Left ventricle myocardium inferior (tissue), 1 donor: ENCODE data around the gene KCNB1. TPM values are rescaled to one million over a fixed set of nuclear protein-coding genes. Genes with fewer than 3 reads are reported as not detected.
"Not testable (repeated sequence)": the region's sequence is repeated elsewhere in the genome, so short reads cannot be mapped to it uniquely, and the experiment has no call there.

Experiments
- DNase-seq: peaks from one replicate; pipeline ENCODE4 v3.0.0-alpha.2; 2020
- H3K27ac ChIP-seq: fragments of 200-600 bp; replicated peaks from 2 replicates; pipeline ENCODE4 v1.8.0; 2021
- H3K27me3 ChIP-seq: fragments of 200-600 bp; 2 replicates; pipeline ENCODE4 v1.8.0; 2021; ENCODE audit warnings: low read depth
- H3K36me3 ChIP-seq: fragments of 200-600 bp; 2 replicates; pipeline ENCODE4 v1.8.0; 2021
- H3K4me1 ChIP-seq: fragments of 200-600 bp; 2 replicates; pipeline ENCODE4 v1.8.0; 2021
- H3K4me3 ChIP-seq: fragments of 200-600 bp; 2 replicates; pipeline ENCODE4 v1.8.0; 2021; ENCODE audit warnings: mild to moderate bottlenecking, moderate library complexity
- H3K9me3 ChIP-seq: fragments of 200-600 bp; replicated peaks from 2 replicates; pipeline ENCODE4 v1.8.0; 2021
- intact Hi-C: fragments of 100-400 bp; cut with micrococcal nuclease; formaldehyde crosslinking; loops from one replicate; pipeline ENCODE4 v1.11.0; 2022
- total RNA-seq: library from RNA; stranded (reverse); fragmentation: NEBNext Ultra II Directional; extraction: Animal tissue kit (Norgen Biotek cat#: 25700); gene quantifications from one replicate; pipeline ENCODE4 v1.2.1, GENCODE V29; 2021
- TF ChIP-seq, protein P1 (sequence below): fragments of 200-600 bp; IDR thresholded peaks from 2 replicates; pipeline ENCODE4 v1.8.0; 2021; ENCODE audit warnings: antibody characterized with exemption, mild to moderate bottlenecking, borderline replicate concordance
- donor health status: DM: no; HTN: yes; CAD: no; lungs with severe emphysema.

KCNB1 gene
- total RNA-seq, 1 donor from 2014 or later: 0.77 TPM

GRCh38 chr20:49413677-49414076 is 68.8 kb downstream of the KCNB1 start:
- TF ChIP-seq, protein P1, sequence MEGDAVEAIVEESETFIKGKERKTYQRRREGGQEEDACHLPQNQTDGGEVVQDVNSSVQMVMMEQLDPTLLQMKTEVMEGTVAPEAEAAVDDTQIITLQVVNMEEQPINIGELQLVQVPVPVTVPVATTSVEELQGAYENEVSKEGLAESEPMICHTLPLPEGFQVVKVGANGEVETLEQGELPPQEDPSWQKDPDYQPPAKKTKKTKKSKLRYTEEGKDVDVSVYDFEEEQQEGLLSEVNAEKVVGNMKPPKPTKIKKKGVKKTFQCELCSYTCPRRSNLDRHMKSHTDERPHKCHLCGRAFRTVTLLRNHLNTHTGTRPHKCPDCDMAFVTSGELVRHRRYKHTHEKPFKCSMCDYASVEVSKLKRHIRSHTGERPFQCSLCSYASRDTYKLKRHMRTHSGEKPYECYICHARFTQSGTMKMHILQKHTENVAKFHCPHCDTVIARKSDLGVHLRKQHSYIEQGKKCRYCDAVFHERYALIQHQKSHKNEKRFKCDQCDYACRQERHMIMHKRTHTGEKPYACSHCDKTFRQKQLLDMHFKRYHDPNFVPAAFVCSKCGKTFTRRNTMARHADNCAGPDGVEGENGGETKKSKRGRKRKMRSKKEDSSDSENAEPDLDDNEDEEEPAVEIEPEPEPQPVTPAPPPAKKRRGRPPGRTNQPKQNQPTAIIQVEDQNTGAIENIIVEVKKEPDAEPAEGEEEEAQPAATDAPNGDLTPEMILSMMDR: no peak
- Histone ChIP-seq H3K4me1 (peaks cover 9% of the 10 kb centered on the region), H3K27me3 (peaks cover 40% of the 10 kb centered on the region), H3K9me3 (no peaks in the 10 kb centered on the region), H3K4me3 (no peak overlapping the region), H3K27ac (no peak overlapping the region), H3K36me3 (no peaks in the 10 kb centered on the region)
- DNase-seq: no peak
- intact Hi-C loops: no loop called here

- no peak for DNase-seq
- Histone ChIP-seq H3K27ac (no peak overlapping the region), H3K4me1 (peaks cover 9% of the 10 kb centered on the region)
Measured at GRCh38 chr20:49412953-49413352, 69.5 kb downstream of the KCNB1 start.

DNA sequence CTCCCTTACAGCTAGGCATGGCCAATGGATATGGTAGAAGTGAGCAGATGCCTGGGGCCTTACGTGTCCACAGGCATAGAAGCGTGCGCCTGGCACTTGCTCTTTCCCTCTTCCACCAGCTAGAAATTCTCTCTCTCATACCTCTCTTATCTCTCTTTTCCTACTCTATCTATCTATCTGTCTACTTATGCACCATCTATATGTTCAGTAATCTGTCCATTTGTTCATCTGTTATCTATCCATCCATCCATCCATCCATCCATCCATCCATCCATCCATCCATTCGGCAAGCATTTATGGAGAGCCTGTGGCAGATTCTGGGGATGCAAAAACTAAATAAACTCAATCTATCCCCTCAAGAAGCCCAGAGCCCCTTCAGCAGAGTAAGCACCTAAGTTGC is 70.2 kb downstream of the KCNB1 start:
- no peak for DNase-seq
- Histone ChIP-seq H3K9me3 (no peaks in the 10 kb centered on the region), H3K4me1 (peaks cover 9% of the 10 kb centered on the region), H3K27me3 (peaks cover 42% of the 10 kb centered on the region), H3K4me3 (no peak overlapping the region), H3K36me3 (no peaks in the 10 kb centered on the region), H3K27ac (no peak overlapping the region)
- TF ChIP-seq, protein P1: no peak
- intact Hi-C loops: no loop called here

More at GRCh38 chr20:49412953-49413352, 69.5 kb downstream of the KCNB1 start:
- H3K4me3 ChIP-seq: no peak overlapping the region
- no peaks in the 10 kb centered on the region for H3K36me3 ChIP-seq
- TF ChIP-seq, protein P1: no peak
- intact Hi-C loops: no loop called here
- no peaks in the 10 kb centered on the region for H3K9me3 ChIP-seq
- H3K27me3 ChIP-seq: peaks cover 42% of the 10 kb centered on the region

GRCh38 chr20:49411221-49411925 is 71.1 kb downstream of the KCNB1 start:
- intact Hi-C loops: no loop called here
- no peak overlapping the region for H3K27ac ChIP-seq
- H3K4me3 ChIP-seq: no peak overlapping the region
- peaks cover 42% of the 10 kb centered on the region for H3K27me3 ChIP-seq
- TF ChIP-seq, protein P1: no peak
- H3K9me3 ChIP-seq: no peaks in the 10 kb centered on the region
- no peaks in the 10 kb centered on the region for H3K36me3 ChIP-seq
- peaks cover 9% of the 10 kb centered on the region for H3K4me1 ChIP-seq
- no peak for DNase-seq

GRCh38 chr20:49409975-49410621 is 72.4 kb downstream of the KCNB1 start:
- not testable (repeated sequence) for H3K4me1 ChIP-seq, H3K9me3 ChIP-seq
- H3K27ac ChIP-seq: peak overlapping the region; percentile 16

DNA sequence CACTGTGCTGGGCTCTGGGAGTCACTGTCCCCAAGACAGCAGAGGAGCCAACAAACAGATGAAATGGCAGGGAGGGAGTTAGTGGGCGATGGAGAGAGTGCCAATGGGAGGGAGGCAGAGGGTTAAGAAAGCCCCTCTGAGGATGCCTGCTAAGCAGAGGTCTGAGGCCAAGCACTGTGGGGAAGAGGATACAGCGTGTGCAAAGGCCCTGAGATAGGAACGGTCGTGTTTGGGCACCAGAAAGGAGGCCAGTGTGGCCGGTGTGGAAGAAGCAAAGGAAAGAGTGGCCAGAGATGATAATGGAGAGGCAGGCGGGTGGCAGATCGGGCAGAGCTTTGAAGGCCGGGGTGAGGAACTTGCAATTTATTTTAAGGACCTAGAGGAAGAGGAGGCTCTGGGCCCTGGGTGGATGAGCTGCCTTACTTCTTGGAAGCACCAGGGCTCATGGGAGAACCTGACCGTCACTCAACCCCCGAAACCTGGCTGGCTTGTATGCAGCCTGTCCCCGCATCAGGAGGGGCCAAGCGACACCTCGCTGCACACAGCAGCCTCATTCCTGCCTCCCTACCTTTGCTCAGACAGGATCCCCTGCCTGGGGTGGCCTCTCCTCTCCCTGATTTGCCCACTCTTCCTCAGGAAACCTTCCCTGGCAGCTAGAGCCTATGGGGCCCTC is 73.0 kb downstream of the KCNB1 start:
- Histone ChIP-seq H3K27me3 (peaks cover 34% of the 10 kb centered on the region), H3K27ac (no peak overlapping the region), H3K36me3 (no peaks in the 10 kb centered on the region), H3K9me3 (no peaks in the 10 kb centered on the region), H3K4me1 (peaks cover 7% of the 10 kb centered on the region), H3K4me3 (no peak overlapping the region)
- intact Hi-C loops: no loop called here
- no peak for DNase-seq
- TF ChIP-seq, protein P1: no peak

More at GRCh38 chr20:49409975-49410621, 72.4 kb downstream of the KCNB1 start:
- H3K36me3 ChIP-seq, intact Hi-C loops, DNase-seq, H3K4me3 ChIP-seq: not testable (repeated sequence)
- peaks cover 37% of the 10 kb centered on the region for H3K27me3 ChIP-seq
